Brain microvascular endothelial cell (primary cell): ENCODE data around the gene PCTP.

ENCODE experiments used
- DNase-seq: peaks from one replicate; pipeline ENCODE4 v3.0.0-alpha.2; 2020
- H3K27ac ChIP-seq: fragments of 250-450 bp; sonication (Bioruptor Pico); 2 replicates; pipeline ENCODE4 v1.5.1; 2020; ENCODE audit warnings: mild to moderate bottlenecking, moderate library complexity
- H3K27me3 ChIP-seq: fragments of 250-450 bp; sonication (Bioruptor Pico); replicated peaks from 2 replicates; pipeline ENCODE4 v1.5.1; 2020; ENCODE audit warnings: mild to moderate bottlenecking
- H3K36me3 ChIP-seq: fragments of 250-450 bp; sonication (Bioruptor Pico); replicated peaks from 2 replicates; pipeline ENCODE4 v1.5.1; 2020; ENCODE audit warnings: mild to moderate bottlenecking
- H3K4me3 ChIP-seq: 2 replicates; pipeline ENCODE4 v1.5.1; 2011; ENCODE audit warnings: low read depth, mild to moderate bottlenecking, control low read depth, low read length, moderate library complexity
- CTCF ChIP-seq: IDR thresholded peaks from 2 replicates; pipeline ENCODE4 v1.5.1; 2011; ENCODE audit warnings: low read depth, mild to moderate bottlenecking, moderate library complexity, low read length, control low read depth, inconsistent platforms; ENCODE audit errors: missing control alignments
- in situ Hi-C: cut with HindIII; loops from 2 replicates; pipeline ENCODE4 v1.10.0; 2017; ENCODE audit warnings: low sequenced_read_pairs, low pct_ligation_motif_present

Gene PCTP

GRCh38 chr17:55822028-55822427 is 71.2 kb downstream of the PCTP start:
- no peak for DNase-seq
- Histone ChIP-seq H3K4me3 (no peak overlapping the region), H3K27me3 (no peaks in the 10 kb centered on the region), H3K27ac (no peak overlapping the region), H3K36me3 (no peaks in the 10 kb centered on the region)
- no peak for TF ChIP-seq CTCF
- in situ Hi-C loops = no loop called here

DNA sequence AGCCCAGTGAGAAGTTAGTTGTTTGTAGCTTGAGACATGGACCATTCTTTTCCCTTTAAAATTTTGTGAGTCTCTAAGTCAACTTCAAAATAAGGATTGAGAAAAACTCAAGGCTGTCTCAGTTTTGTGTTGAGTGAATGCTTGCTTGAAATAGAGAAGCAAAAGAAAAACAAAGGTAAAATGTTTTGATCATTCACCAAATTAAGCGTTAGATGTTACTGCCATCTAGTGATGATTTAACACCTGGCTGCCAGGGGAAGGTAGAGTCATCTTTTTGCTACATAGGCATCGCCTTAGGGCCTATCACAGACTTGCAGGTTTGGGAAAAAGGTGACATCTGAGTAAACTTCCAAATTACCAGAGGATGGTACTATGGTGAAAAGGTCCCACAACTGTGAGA is 74.4 kb downstream of the PCTP start:
- DNase-seq = no peak
- no peak overlapping the region for H3K4me3 ChIP-seq
- H3K27me3 ChIP-seq = no peaks in the 10 kb centered on the region
- in situ Hi-C loops = no loop called here
- no peaks in the 10 kb centered on the region for H3K36me3 ChIP-seq
- no peak for TF ChIP-seq CTCF
- no peak overlapping the region for H3K27ac ChIP-seq
